GM12801 (cell line): ENCODE data around the gene SECISBP2.

Source experiments
- TF ChIP-seq, protein P1 (sequence below): IDR thresholded peaks from one replicate; pipeline ENCODE4 v1.5.1; 2011; ENCODE audit warnings: control low read depth; ENCODE audit not compliant: insufficient read length; ENCODE audit errors: extremely low read depth

The SECISBP2 gene

DNA sequence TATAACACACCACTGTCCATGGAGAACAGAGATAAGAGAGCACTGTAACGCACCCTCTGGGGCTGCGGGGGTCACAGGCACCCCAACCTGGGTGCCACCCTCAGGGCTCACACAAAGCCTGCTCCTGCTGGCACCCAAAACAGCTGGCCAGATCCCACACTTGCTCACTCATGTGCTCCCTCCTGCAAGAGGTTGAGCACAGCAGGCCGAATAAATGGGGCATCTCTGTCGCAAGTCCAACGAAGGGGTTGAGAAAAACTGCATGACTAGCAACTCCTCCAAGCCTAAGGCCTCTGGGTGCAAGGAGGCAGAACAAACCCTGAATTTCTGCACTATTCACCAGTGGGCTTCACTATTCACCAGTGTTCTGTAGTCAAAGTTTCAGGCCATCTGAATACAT is 80.3 kb downstream of the SECISBP2 start:
- TF ChIP-seq, protein P1, sequence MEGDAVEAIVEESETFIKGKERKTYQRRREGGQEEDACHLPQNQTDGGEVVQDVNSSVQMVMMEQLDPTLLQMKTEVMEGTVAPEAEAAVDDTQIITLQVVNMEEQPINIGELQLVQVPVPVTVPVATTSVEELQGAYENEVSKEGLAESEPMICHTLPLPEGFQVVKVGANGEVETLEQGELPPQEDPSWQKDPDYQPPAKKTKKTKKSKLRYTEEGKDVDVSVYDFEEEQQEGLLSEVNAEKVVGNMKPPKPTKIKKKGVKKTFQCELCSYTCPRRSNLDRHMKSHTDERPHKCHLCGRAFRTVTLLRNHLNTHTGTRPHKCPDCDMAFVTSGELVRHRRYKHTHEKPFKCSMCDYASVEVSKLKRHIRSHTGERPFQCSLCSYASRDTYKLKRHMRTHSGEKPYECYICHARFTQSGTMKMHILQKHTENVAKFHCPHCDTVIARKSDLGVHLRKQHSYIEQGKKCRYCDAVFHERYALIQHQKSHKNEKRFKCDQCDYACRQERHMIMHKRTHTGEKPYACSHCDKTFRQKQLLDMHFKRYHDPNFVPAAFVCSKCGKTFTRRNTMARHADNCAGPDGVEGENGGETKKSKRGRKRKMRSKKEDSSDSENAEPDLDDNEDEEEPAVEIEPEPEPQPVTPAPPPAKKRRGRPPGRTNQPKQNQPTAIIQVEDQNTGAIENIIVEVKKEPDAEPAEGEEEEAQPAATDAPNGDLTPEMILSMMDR: no peak

DNA sequence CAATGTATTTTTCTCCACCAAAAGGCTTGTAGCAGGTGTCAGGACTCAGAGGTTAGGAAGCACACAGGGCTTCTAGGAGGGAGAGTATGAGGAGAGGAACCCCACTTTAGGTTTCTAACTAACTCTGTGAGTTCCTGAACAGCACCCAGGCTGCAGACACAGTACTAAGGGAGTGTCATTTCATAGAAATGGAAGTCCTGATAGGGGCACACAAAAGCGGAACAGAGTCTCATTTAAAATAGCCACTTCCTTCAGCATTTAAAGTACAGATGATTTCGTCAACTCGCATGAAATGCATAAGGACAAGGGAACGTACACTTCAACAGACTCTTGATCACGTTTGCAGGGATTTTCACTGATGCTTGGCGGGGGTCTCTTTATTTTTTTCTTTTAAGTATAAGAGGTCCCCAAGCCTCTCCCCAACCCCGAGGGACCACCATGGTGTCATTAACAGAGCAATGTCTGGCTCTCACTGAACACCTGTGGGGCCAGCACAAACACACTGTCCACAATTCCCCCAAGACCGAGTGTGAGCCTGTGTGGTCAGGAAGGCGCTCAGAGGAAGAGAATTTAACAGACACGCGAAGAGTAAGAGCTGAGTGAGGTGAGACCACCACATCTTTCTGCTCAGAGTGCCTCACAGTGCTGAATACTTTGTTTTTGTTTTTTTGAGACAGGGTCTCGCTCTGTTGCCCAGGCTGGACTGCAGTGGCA is 82.3 kb downstream of the SECISBP2 start:
- TF ChIP-seq, protein P1: no peak

DNA sequence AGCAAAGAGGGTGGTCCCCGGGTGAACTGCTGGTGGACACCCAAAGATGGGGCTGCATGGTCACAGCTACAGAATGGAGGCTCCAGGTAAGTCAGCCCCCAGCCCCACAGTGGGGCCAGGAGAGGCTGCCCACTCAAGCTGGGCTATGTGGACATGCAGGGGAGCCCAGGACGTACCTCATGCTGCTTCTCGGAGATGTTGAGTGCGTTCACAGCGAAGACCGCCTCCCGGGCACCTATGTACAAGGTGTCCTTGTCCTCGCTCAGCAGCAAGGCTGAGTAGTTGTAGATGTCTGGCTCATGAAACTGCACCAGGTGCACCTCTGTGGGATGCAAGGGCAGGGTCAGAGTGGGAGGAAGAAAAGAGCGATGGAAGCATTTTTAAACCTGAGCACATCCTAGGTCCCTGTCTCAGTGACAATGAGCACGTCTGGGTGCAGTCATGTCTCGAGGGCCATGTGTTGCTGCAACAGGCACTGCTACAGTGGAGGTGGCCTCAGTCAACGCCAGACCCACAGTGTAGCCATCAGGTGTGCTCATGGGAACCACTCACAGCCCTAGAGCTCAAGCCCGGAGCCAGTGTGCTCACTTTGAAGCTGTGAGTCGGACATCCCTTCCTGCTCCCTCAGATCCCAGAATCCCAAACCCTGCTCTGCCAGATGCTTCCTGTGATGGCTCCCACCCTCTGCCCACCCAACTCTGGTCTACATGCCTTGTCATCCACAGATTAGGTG is 84.6 kb downstream of the SECISBP2 start:
- TF ChIP-seq, protein P1: no peak

DNA sequence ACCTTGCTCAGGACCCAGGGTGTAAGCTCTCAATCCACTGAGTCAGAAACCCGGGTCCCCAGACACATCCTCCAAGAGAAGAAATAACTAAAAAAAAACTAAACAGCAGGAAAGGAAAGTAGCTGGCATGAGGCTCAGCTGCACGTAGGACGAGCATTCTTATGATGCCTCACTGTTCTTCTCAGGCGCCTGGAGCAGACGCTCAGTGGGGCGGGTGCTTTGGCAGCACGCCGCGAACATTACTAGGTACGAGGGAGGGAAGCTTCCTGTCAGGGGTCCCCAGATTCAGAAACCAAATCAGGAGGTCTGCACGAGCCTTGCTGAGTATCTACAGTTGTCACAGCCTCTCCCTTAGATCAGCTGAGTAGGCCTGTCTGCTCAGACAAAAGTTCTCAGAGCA is 85.8 kb downstream of the SECISBP2 start:
- TF ChIP-seq, protein P1: no peak

DNA sequence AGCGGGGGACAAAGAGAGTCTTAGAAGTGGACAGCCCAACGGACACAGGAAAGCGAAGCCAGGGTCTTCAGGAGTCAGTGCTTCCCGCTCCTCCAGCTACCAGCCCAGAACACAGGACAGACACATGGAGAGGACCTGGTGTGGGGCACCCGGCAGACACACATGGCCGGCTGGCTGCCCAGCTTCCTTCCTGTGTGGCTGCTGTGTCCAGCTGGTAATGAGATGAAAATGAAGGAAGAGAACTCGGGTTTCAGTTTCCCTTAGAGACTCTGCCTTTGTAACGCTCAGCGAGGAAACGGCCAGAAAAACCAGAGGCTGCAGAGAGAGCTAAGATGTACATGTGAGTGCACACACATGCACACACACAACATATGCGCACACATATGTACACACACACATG is 87.5 kb downstream of the SECISBP2 start:
- TF ChIP-seq, protein P1: no peak

DNA sequence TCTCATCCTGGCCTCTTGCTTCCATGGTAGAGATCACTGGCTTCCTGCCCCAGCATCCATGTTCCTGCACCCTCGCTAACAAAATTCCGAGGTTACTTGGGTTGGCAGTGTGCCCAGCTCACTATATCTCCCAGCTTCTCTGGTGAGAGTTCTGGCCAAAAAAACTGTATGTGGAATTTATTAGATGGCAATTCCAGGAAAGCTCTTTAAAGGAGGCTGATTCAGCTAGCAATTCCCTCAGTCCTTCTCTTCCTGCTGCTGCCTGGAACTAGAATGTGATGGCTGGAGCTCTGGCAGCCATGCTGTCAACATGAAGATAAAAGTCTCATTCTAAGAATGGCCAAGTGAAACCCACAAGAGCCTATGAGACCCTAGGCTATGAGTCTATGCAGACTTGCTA is 88.8 kb downstream of the SECISBP2 start:
- TF ChIP-seq, protein P1: no peak

DNA sequence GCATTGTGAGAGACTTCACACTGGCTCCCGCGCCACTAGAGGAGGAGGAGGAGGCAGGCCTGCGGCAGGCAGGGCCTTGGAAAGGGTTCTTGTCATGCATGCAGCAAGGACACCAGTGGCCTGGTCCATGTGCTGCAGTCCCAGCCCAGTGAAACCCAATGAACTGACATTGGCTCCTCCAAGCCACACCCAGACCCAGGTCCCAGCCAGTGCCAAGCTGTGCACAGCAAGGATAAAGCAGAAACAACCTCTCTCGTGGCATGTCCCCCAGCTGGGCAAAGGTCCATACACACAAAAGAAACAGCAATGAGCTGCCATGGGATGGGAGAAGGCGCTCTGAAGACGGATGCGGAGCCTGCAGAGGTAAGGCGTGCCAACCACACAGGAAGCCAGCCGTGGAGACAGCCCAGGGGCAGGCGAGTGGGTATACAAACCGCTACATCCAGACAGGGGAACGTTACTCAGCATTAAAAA is 90.4 kb downstream of the SECISBP2 start:
- TF ChIP-seq, protein P1: no peak
